ENCODE results near the gene AVP. TPM values are rescaled to one million over a fixed set of nuclear protein-coding genes. Genes with fewer than 3 reads are reported as not detected.

Gene AVP
- total and polyA plus RNA-seq, 9 of the 15 experiments (the other 6 are each of a cell fraction or from before 2014, with no cell fraction given) = not detected

GRCh38 chr20:3100480-3100879 is 16.0 kb upstream of the AVP start:
- Histone ChIP-seq H3K9ac (ENCODE audit: insufficient read depth in 1 of 2, low read depth in 2 of 2, low read length in 2 of 2) (no peak overlapping the region), H3K36me3 (ENCODE audit: control insufficient read depth, insufficient read depth, low read length) (no peaks in the 10 kb centered on the region; the same call in 2 of the 3 replicates), H4K20me1 (replicated peaks; ENCODE audit: control insufficient read depth, insufficient read depth, low read length) (no peaks in the 10 kb centered on the region), H3K4me3 (no peak overlapping the region), H3K4me2 (ENCODE audit: insufficient read depth, low read length) (no peak overlapping the region), H3K27me3 (ENCODE audit: control insufficient read depth in 2 of 2, insufficient read depth in 2 of 2, low read length in 2 of 2) (no peaks in the 10 kb centered on the region), H2AFZ (ENCODE audit: low read depth, low read length) (no peak overlapping the region), H3K9me3 (replicated peaks; ENCODE audit: control insufficient read depth, insufficient read depth, low read depth, low read length) (no peaks in the 10 kb centered on the region), H3K4me1 (replicated peaks in 1 of 2; ENCODE audit: control insufficient read depth in 2 of 2, insufficient read depth in 2 of 2, low read length in 2 of 2) (peaks cover 0 to 3% of the 10 kb centered on the region in 2 experiments; a peak in 2 of 5 replicates), H3K9me1 (ENCODE audit: control insufficient read depth, insufficient read depth, low read length) (no peaks in the 10 kb centered on the region), H3K27ac (ENCODE audit: extremely low read depth, low read depth, low read length) (no peak overlapping the region), H3K79me2 (ENCODE audit: control insufficient read depth, insufficient read depth, low read length) (no peaks in the 10 kb centered on the region)
- intact Hi-C loops (cut with micrococcal nuclease) = no loop called here
- ATAC-seq (no peak), DNase-seq (ENCODE audit: extremely low read depth in 1 of 4, low spot score in 3 of 4) (no peak), FAIRE-seq (no peak)
- TF ChIP-seq TAL1 (IDR thresholded peaks at IDR 0.05) (no peak), EGR1 (conservative IDR thresholded peaks at IDR 0.05) (no peak), ZNF121 (CRISPR knock-in tag; conservative IDR thresholded peaks at IDR 0.05) (0 out of 2 replicates have a peak, but pooled peaks have one; percentile 6), TGIF2 (CRISPR knock-in tag; IDR thresholded peaks at IDR 0.05) (no peak), RERE (CRISPR knock-in tag; IDR thresholded peaks at IDR 0.05; ENCODE audit: borderline replicate concordance) (no peak)
- ChIA-PET CTCF (ENCODE audit: low intra/inter-chr PET ratio) (no interaction called here), POLR2A (interaction anchor here (0.6 to 1.3 kb wide), 2 partner anchors 13 to 366 kb away, joined by 3 to 4 read pairs; no protein-coding TSS in a partner anchor)
- in situ Hi-C loops (cut with MboI) = no loop called here
- 33% methylated on average over 6 of the region's 7 CpGs for WGBS (ENCODE audit: insufficient coverage, low coverage, missing lambda C conversion rate)
- no TSS peak for BruUV-seq (replicated peaks)

Data from K562 (cell line).